HFFc6 (cell line): ENCODE measurements around the gene USH2A. TPM values are rescaled to one million over a fixed set of nuclear protein-coding genes. Genes with fewer than 3 reads are reported as not detected.
"Not testable (repeated sequence)": the region's sequence is repeated elsewhere in the genome, so short reads cannot be mapped to it uniquely, and the experiment has no call there.

Experiments used
- DNase-seq: peaks from one replicate; pipeline ENCODE4 v3.0.0-alpha.2; 2018
- H3K27ac Mint-ChIP-seq: 2 replicates; pipeline ENCODE4 v1.8.0; 2020; ENCODE audit warnings: mild to moderate bottlenecking, mixed read lengths
- H3K27me3 Mint-ChIP-seq: 2 replicates; pipeline ENCODE4 v1.8.0; 2021; ENCODE audit warnings: mild to moderate bottlenecking, moderate library complexity, mixed read lengths; ENCODE audit not compliant: insufficient read depth
- H3K36me3 Mint-ChIP-seq: 2 replicates; pipeline ENCODE4 v1.8.0; 2021; ENCODE audit warnings: low read depth, mixed read lengths
- H3K4me1 Mint-ChIP-seq: 2 replicates; pipeline ENCODE4 v1.8.0; 2020; ENCODE audit warnings: low read depth, mixed read lengths
- H3K4me3 Mint-ChIP-seq: 2 replicates; pipeline ENCODE4 v1.8.0; 2020; ENCODE audit warnings: mild to moderate bottlenecking, moderate library complexity, mixed read lengths
- H3K9me3 Mint-ChIP-seq: 2 replicates; pipeline ENCODE4 v1.8.0; 2020; ENCODE audit warnings: mild to moderate bottlenecking, mixed read lengths
- CTCF ChIP-seq: fragments of 200-600 bp; sonication (generic); IDR thresholded peaks from 2 replicates; pipeline ENCODE4 v1.5.0; 2021; ENCODE audit warnings: antibody characterized with exemption, mild to moderate bottlenecking
- total RNA-seq, 6 experiments: library from RNA; stranded (reverse); fragmentation: NEBNext Ultra II Directional; extraction: Animal tissue kit (Norgen Biotek cat#: 25700); gene quantifications; 2 replicates in 1 of 6; 3 replicates in 5 of 6; pipeline ENCODE4 v1.2.3, GENCODE V29; 2021

The USH2A gene
- total RNA-seq, 6 experiments from 2014 or later = 0.02 to 0.07 (median 0.04) TPM

- Mint-ChIP-seq H3K27ac (no peak overlapping the region), H3K4me1 (peaks cover 19% of the 10 kb centered on the region), H3K27me3 (no peaks in the 10 kb centered on the region), H3K36me3 (no peaks in the 10 kb centered on the region), H3K4me3 (no peak overlapping the region), H3K9me3 (no peaks in the 10 kb centered on the region)
- no peak for DNase-seq
- no peak for TF ChIP-seq CTCF
Observed at GRCh38 chr1:216015116-216015515, 408.1 kb downstream of the USH2A start.

DNA sequence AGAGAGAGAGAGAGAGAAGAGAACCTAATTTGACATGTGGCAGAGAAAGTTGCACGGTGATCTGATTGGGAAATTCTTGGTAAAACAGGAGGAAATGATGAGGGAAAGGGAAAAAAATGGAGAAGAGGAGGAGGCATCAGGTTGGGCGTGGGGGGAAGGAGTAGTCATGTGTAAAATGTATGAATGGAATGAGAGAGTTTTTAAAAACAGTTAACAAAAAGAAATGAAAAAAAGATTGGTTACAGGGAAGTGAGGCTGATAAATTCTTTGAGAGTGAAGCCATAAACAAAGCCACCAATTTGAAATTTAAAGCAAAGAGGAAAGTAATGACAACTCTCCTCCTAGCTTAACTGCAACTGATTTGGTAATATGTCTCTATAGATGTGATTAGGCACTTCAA is 409.2 kb downstream of the USH2A start:
- peaks cover 2% of the 10 kb centered on the region; the same call in 1 of the 2 replicates for H3K27me3 Mint-ChIP-seq
- peak overlapping the region; percentile 4; the same call in 1 of the 2 replicates for H3K27ac Mint-ChIP-seq
- H3K36me3 Mint-ChIP-seq = 0 out of 2 replicates have a peak, but pooled peaks cover 2% of the 10 kb centered on the region
- DNase-seq = no peak
- H3K9me3 Mint-ChIP-seq = no peaks in the 10 kb centered on the region
- no peak overlapping the region for H3K4me3 Mint-ChIP-seq
- TF ChIP-seq CTCF = no peak
- peaks cover 19% of the 10 kb centered on the region for H3K4me1 Mint-ChIP-seq

GRCh38 chr1:216009456-216009855 is 413.8 kb downstream of the USH2A start:
- DNase-seq, H3K36me3 Mint-ChIP-seq, H3K9me3 Mint-ChIP-seq, H3K4me3 Mint-ChIP-seq, H3K27me3 Mint-ChIP-seq, H3K27ac Mint-ChIP-seq: not testable (repeated sequence)
- peaks cover 18% of the 10 kb centered on the region for H3K4me1 Mint-ChIP-seq

GRCh38 chr1:216005916-216006315 is 417.3 kb downstream of the USH2A start:
- Mint-ChIP-seq H3K36me3 (0 out of 2 replicates have a peak, but pooled peaks cover 7% of the 10 kb centered on the region), H3K27ac (no peak overlapping the region), H3K4me3 (no peak overlapping the region), H3K9me3 (no peaks in the 10 kb centered on the region), H3K27me3 (peaks cover 2% of the 10 kb centered on the region; the same call in 1 of the 2 replicates), H3K4me1 (peaks cover under 1% of the 10 kb centered on the region; the same call in 1 of the 2 replicates)
- TF ChIP-seq CTCF = no peak
- peak; percentile 8 for DNase-seq

- H3K36me3 Mint-ChIP-seq = no peaks in the 10 kb centered on the region; the same call in 1 of the 2 replicates
- H3K27ac Mint-ChIP-seq = no peak overlapping the region
- DNase-seq = peak; percentile 43
- H3K4me3 Mint-ChIP-seq = peak overlapping the region; percentile 38; the same call in 1 of the 2 replicates
- H3K4me1 Mint-ChIP-seq = peaks cover 54% of the 10 kb centered on the region
- H3K9me3 Mint-ChIP-seq = no peaks in the 10 kb centered on the region
- peak; percentile 69 for TF ChIP-seq CTCF
- no peaks in the 10 kb centered on the region; the same call in 1 of the 2 replicates for H3K27me3 Mint-ChIP-seq
Observed at GRCh38 chr1:215992620-215993019, 430.6 kb downstream of the USH2A start.

GRCh38 chr1:215987092-215987875 is 436.0 kb downstream of the USH2A start:
- no peaks in the 10 kb centered on the region for H3K9me3 Mint-ChIP-seq
- DNase-seq = no peak
- H3K36me3 Mint-ChIP-seq = no peaks in the 10 kb centered on the region; the same call in 1 of the 2 replicates
- no peaks in the 10 kb centered on the region; the same call in none of the 2 replicates for H3K27me3 Mint-ChIP-seq
- no peak overlapping the region for H3K4me3 Mint-ChIP-seq
- no peak overlapping the region for H3K27ac Mint-ChIP-seq
- TF ChIP-seq CTCF = no peak
- H3K4me1 Mint-ChIP-seq = peaks cover 20% of the 10 kb centered on the region
